MCF 10A (cell line): ENCODE data around the gene STN1. TPM values are rescaled to one million over a fixed set of nuclear protein-coding genes. Genes with fewer than 3 reads are reported as not detected.

Source experiments
- BruUV-seq: library from RNA; stranded (reverse); fragments of 400-500 nt; replicated peaks from 2 replicates; lab custom pipeline; 2021; lab: Mats Ljungman, UMichigan
- CTCF ChIA-PET: fragments of 300-600 bp; sonication (Branson Sonifier 250); formaldehyde crosslinking; extraction: SDS; loops from one replicate; lab custom pipeline; 2021; ENCODE audit warnings: antibody characterized with exemption, inconsistent platforms; lab: Yijun Ruan, JAX
- POLR2A ChIA-PET: fragments of 300-600, 350-650 bp; sonication (Branson Sonifier 250); formaldehyde crosslinking; extraction: SDS; loops from one replicate; lab custom pipeline; 2020; ENCODE audit warnings: antibody characterized with exemption, inconsistent platforms; lab: Yijun Ruan, JAX
- DNase-seq: peaks from one replicate; pipeline ENCODE4 v3.0.0-alpha.2; 2018; ENCODE audit not compliant: unreplicated experiment
- H3K27ac Mint-ChIP-seq: one replicate; pipeline ENCODE4 v1.8.0; 2022; ENCODE audit warnings: mild to moderate bottlenecking, low read depth, mixed read lengths; ENCODE audit not compliant: unreplicated experiment
- H3K27me3 Mint-ChIP-seq: one replicate; pipeline ENCODE4 v1.8.0; 2022; ENCODE audit warnings: mixed read lengths; ENCODE audit not compliant: insufficient read depth, unreplicated experiment
- H3K36me3 Mint-ChIP-seq: one replicate; pipeline ENCODE4 v1.8.0; 2022; ENCODE audit warnings: mild to moderate bottlenecking, moderate library complexity, mixed read lengths; ENCODE audit not compliant: insufficient read depth, unreplicated experiment
- H3K4me1 Mint-ChIP-seq: one replicate; pipeline ENCODE4 v1.8.0; 2022; ENCODE audit warnings: mixed read lengths; ENCODE audit not compliant: insufficient read depth, unreplicated experiment
- H3K4me3 Mint-ChIP-seq: one replicate; pipeline ENCODE4 v1.8.0; 2022; ENCODE audit warnings: mild to moderate bottlenecking, moderate library complexity, mixed read lengths; ENCODE audit not compliant: unreplicated experiment
- H3K9me3 Mint-ChIP-seq: one replicate; pipeline ENCODE4 v1.8.0; 2022; ENCODE audit warnings: mixed read lengths; ENCODE audit not compliant: unreplicated experiment
- intact Hi-C: fragments of 100-400 bp; cut with micrococcal nuclease; formaldehyde crosslinking; loops from 2 replicates; pipeline ENCODE4 v1.14.1; 2022
- total RNA-seq: library from RNA; stranded (reverse); gene quantifications from 2 replicates; pipeline ENCODE4 v1.2.3, GENCODE V29; 2022
- TF ChIP-seq, protein P1 (sequence below): fragments of 200-600 bp; IDR thresholded peaks from one replicate; pipeline ENCODE4 v1.8.0; 2022; ENCODE audit warnings: antibody characterized with exemption, mild to moderate bottlenecking; ENCODE audit not compliant: unreplicated experiment

Gene STN1
- total RNA-seq, 1 experiment from 2014 or later: 46.7 TPM

DNA sequence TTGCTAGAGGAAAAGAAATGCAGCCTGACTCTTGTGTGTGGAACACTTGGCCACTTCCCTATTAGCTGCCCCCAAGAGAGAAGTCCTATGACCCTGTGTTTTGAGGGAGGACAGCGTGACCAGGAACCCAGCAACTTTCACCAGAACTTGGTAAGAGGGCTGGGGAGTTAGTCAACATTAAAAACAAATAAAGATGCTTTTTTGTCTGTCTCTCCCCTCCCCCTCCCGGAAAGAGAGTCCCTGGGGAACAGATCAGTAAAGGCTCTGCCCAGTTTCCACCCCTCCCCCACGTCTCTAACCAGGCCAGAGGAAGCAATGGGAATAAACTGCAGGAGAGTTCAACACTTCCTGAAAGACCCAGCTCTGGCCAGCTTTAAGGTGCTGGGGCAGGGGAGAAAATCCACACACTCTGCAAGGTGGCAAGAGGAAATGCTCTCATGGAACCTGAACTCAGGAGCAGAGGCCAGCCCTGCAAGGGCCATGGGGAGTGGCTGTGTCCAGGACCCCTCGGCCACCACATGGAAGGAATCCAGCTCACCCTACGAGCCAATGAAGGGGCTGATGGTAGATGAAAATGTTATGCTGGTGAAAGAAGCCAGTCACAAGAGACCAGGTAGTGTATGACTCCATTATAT lies 84.1 kb downstream of the STN1 start:
- BruUV-seq: no TSS peak
- ChIA-PET CTCF (interaction anchor here (0.6 to 1.0 kb wide), 3 partner anchors 20 to 51 kb away, joined by 3 read pairs; no protein-coding TSS in a partner anchor), POLR2A (interaction anchor here (0.6 to 1.1 kb wide), 2 partner anchors 21 to 53 kb away, joined by 3 to 4 read pairs; no protein-coding TSS in a partner anchor)
- intact Hi-C loops: no loop called here
- no peaks in the 10 kb centered on the region for H3K9me3 Mint-ChIP-seq
- no peaks in the 10 kb centered on the region for H3K27me3 Mint-ChIP-seq
- peaks cover 6% of the 10 kb centered on the region for H3K4me1 Mint-ChIP-seq
- H3K4me3 Mint-ChIP-seq: no peak overlapping the region
- no peak overlapping the region for H3K27ac Mint-ChIP-seq
- DNase-seq: no peak
- TF ChIP-seq, protein P1, sequence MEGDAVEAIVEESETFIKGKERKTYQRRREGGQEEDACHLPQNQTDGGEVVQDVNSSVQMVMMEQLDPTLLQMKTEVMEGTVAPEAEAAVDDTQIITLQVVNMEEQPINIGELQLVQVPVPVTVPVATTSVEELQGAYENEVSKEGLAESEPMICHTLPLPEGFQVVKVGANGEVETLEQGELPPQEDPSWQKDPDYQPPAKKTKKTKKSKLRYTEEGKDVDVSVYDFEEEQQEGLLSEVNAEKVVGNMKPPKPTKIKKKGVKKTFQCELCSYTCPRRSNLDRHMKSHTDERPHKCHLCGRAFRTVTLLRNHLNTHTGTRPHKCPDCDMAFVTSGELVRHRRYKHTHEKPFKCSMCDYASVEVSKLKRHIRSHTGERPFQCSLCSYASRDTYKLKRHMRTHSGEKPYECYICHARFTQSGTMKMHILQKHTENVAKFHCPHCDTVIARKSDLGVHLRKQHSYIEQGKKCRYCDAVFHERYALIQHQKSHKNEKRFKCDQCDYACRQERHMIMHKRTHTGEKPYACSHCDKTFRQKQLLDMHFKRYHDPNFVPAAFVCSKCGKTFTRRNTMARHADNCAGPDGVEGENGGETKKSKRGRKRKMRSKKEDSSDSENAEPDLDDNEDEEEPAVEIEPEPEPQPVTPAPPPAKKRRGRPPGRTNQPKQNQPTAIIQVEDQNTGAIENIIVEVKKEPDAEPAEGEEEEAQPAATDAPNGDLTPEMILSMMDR: no peak
- no peaks in the 10 kb centered on the region for H3K36me3 Mint-ChIP-seq

DNA sequence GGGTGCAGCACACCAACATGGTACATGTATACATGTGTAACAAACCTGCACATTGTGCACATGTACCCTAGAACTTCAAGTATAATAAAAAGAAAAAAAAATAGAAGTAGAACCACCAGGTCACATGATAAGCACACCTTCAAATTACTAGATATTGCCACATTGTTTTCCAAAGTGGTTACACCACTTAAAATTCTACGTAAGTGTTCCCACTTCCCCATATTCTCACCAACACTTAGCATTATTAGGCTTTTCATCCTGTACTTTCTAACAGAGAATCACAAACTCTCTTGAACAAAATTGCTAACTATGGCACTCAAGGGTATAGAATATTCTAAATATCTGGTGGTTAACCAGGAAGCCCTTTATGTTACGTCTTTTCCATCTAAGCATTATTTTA lies 85.2 kb downstream of the STN1 start:
- ChIA-PET POLR2A (no interaction called here), CTCF (interaction anchor here (0.6 to 1.5 kb wide), 2 partner anchors 21 to 337 kb away, joined by 3 to 4 read pairs; no protein-coding TSS in a partner anchor)
- Mint-ChIP-seq H3K36me3 (no peaks in the 10 kb centered on the region), H3K9me3 (no peaks in the 10 kb centered on the region), H3K4me1 (peaks cover 11% of the 10 kb centered on the region), H3K27me3 (no peaks in the 10 kb centered on the region), H3K27ac (no peak overlapping the region), H3K4me3 (no peak overlapping the region)
- TF ChIP-seq, protein P1: no peak
- intact Hi-C loops: no loop called here
- no peak for DNase-seq
- no TSS peak for BruUV-seq

Other genes starting within 250 kb of the STN1 start
- gene SH3PXD2A, start 62.6 kb downstream of the STN1 start, total RNA-seq: 13.2 and 15.0 TPM in 2 replicates
- 57.3 and 71.9 TPM in 2 replicates for gene SLK, start 49.0 kb upstream of the STN1 start, total RNA-seq
- 514 and 563 TPM in 2 replicates for gene COL17A1, start 167.7 kb upstream of the STN1 start, total RNA-seq
- gene SFR1, start 204.0 kb upstream of the STN1 start, total RNA-seq: 7.7 and 8.9 TPM in 2 replicates